ENCODE results near the gene SLC6A3.

DNA sequence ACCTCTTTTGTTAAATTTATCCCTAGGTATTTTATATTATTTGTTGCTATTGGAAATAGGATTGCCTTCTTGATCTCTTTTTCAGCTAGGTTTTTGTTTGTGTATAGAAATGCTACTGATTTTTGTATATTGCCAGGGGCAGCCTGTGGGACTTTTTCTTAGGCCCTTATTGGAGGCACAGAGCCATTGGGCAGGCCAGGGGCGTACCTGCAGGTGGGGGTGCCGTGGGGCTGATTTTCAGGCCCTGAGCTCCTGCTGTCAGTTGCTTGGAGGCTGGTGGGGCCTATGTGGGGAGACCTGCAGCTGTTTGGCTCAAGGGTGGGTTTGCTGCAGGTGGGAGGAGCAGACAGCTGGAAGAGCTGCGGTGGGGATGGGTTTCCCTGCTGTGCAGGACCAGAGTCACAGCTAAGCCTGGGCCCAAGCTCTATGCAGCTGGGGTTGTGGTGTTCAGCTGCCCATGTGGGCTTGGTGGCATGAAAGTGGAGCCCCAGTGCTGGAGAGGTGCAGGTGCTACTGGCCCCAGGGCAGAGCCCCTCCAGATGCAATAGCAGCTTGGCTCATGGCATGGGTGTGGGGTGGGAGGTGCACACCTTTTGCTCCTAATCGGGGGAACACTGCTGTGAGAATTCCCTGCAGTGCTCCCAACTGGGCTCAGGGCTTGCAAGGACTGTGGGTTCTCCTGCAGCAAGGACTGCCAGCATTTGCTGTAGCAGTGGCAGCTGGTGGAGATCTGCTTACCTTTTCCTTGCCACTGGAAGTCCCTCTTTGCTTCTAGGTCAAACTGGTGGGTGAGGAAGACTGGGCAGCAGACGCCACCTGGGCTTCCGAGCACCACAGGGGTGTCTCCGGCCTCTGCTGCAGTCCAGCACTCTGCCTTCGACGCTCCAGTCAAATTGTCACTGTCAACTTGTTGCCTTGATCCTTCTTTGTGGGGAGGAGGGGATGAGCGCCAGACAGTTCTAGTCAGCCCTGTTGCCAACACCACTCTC is 92.7 kb downstream of the SLC6A3 start:
- TF ChIP-seq, protein P1, sequence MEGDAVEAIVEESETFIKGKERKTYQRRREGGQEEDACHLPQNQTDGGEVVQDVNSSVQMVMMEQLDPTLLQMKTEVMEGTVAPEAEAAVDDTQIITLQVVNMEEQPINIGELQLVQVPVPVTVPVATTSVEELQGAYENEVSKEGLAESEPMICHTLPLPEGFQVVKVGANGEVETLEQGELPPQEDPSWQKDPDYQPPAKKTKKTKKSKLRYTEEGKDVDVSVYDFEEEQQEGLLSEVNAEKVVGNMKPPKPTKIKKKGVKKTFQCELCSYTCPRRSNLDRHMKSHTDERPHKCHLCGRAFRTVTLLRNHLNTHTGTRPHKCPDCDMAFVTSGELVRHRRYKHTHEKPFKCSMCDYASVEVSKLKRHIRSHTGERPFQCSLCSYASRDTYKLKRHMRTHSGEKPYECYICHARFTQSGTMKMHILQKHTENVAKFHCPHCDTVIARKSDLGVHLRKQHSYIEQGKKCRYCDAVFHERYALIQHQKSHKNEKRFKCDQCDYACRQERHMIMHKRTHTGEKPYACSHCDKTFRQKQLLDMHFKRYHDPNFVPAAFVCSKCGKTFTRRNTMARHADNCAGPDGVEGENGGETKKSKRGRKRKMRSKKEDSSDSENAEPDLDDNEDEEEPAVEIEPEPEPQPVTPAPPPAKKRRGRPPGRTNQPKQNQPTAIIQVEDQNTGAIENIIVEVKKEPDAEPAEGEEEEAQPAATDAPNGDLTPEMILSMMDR (conservative IDR thresholded peaks at IDR 0.05 in 1 of 2, IDR thresholded peaks at IDR 0.05 in 1 of 2; ENCODE audit: extremely low read depth in 1 of 2, insufficient read depth in 1 of 2, low read depth in 1 of 2, low read length in 2 of 2): no peak
- no peak for TF ChIP-seq EZH2 (IDR thresholded peaks at IDR 0.05; ENCODE audit: borderline replicate concordance, low read length)
